ENCODE results near the gene AMIGO3.

AMIGO3 gene

DNA sequence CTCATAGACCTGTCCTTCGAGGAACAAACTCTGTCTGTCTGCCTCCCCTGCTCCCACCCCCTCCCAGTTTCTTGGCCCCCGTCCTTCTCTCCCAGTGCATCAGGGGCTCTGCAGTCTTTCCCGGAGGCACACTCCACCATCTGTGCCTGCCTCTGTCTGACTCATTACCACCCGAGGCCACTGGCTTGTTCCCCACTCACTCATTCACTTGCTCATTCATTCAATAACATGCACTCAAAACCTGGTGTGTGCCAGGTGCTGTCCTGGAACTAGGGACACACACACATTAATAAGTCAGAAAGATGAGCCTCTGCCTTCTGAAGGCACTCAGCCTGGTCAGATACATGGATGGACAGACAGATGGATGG lies 12.4 kb downstream of the AMIGO3 start:
- no peaks in the 10 kb centered on the region for H3K79me2 ChIP-seq (ENCODE audit: low read length)
- H3K27me3 ChIP-seq (ENCODE audit: low read depth, low read length), result no peaks in the 10 kb centered on the region
- no peak for TF ChIP-seq EZH2phosphoT487 (IDR thresholded peaks at IDR 0.05; ENCODE audit: low read depth)
- TF ChIP-seq, protein P1, sequence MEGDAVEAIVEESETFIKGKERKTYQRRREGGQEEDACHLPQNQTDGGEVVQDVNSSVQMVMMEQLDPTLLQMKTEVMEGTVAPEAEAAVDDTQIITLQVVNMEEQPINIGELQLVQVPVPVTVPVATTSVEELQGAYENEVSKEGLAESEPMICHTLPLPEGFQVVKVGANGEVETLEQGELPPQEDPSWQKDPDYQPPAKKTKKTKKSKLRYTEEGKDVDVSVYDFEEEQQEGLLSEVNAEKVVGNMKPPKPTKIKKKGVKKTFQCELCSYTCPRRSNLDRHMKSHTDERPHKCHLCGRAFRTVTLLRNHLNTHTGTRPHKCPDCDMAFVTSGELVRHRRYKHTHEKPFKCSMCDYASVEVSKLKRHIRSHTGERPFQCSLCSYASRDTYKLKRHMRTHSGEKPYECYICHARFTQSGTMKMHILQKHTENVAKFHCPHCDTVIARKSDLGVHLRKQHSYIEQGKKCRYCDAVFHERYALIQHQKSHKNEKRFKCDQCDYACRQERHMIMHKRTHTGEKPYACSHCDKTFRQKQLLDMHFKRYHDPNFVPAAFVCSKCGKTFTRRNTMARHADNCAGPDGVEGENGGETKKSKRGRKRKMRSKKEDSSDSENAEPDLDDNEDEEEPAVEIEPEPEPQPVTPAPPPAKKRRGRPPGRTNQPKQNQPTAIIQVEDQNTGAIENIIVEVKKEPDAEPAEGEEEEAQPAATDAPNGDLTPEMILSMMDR (IDR thresholded peaks at IDR 0.05; ENCODE audit: low read depth, low read length), result no peak
- H3K9ac ChIP-seq (ENCODE audit: low read length), result no peak overlapping the region
- H3K4me1 ChIP-seq (ENCODE audit: low read length), result no peaks in the 10 kb centered on the region
- no peak overlapping the region for H3K27ac ChIP-seq (ENCODE audit: low read length)
- no peak overlapping the region for H3K4me3 ChIP-seq (ENCODE audit: low read length)
- no peak overlapping the region for H3K4me2 ChIP-seq (ENCODE audit: low read length)
- peaks cover 9% of the 10 kb centered on the region for H3K36me3 ChIP-seq (replicated peaks; ENCODE audit: low read depth, low read length)
- no peak overlapping the region for H2AFZ ChIP-seq (ENCODE audit: low read depth, low read length)
- no peaks in the 10 kb centered on the region for H3K9me3 ChIP-seq (ENCODE audit: insufficient read depth, low read length)
- H4K20me1 ChIP-seq (ENCODE audit: insufficient read depth, low read length), result no peaks in the 10 kb centered on the region

DNA sequence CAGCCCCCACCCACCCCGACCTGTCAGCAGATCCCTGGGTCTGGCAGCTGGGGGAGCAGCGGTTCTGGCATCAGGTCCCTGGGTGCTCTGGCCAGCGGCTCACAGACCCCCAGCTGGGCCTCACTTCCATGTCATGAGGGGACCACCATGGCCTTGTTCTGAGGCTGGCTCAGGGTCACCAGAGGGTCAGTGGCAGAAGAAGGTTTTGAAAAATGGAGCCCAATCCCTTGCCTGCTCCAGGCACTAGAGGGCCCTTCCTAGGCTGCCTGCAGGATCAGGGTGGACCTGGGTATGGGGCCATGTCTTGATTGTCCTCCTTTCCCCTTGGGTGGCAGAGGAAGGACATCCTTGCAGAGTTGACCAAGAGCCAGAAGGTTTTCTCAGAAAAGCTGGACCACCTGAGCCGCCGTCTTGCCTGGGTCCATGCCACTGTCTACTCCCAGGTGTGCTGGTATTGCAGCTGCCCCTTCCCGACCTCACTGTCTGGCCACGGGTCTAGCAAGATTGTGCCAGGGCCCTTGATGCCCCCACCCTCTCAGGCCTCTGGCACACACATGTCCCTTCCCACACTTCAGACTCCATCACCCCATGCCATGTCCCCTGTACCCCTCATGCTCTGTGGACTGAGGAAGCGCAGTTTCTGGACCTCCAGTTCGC lies 12.9 kb downstream of the AMIGO3 start:
- H3K36me3 ChIP-seq (replicated peaks; ENCODE audit: low read depth, low read length), result peaks cover 9% of the 10 kb centered on the region
- no peak for TF ChIP-seq EZH2phosphoT487 (IDR thresholded peaks at IDR 0.05; ENCODE audit: low read depth)
- TF ChIP-seq, protein P1 (IDR thresholded peaks at IDR 0.05; ENCODE audit: low read depth, low read length), result no peak

DNA sequence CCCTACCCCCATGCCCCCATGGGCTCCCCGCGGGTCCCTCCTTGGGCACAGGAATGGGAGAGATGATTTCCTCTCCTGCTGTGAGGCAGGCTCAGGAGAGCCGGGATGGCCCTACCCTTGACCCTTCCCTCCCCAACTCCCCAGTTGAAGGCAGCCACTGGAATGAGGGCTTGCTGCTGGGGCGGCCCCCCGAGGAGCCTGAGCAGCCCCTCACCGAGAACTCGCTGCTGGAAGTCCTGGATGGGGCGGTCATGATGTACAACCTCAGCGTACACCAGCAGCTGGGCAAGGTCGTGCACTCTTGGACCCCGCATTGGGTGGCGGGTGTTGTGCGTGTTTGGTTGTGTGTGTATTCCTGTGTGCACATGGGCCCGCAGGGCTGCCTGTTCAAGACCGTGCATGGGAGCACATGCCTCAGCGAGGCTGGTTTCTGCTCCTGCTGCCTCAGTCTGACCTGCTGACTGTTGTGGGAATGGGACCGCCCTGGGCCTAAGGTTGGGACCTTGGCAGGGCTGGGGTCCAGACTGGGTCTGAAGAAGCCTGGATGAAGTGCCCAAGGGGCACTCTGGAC lies 14.0 kb downstream of the AMIGO3 start:
- Histone ChIP-seq H3K4me1 (ENCODE audit: low read length) (no peaks in the 10 kb centered on the region), H3K4me3 (ENCODE audit: low read length) (no peak overlapping the region), H3K4me2 (ENCODE audit: low read length) (no peak overlapping the region), H4K20me1 (ENCODE audit: insufficient read depth, low read length) (no peaks in the 10 kb centered on the region), H3K9me3 (ENCODE audit: insufficient read depth, low read length) (no peaks in the 10 kb centered on the region), H3K79me2 (ENCODE audit: low read length) (no peaks in the 10 kb centered on the region), H3K36me3 (replicated peaks; ENCODE audit: low read depth, low read length) (peaks cover 9% of the 10 kb centered on the region), H3K27ac (ENCODE audit: low read length) (no peak overlapping the region), H2AFZ (ENCODE audit: low read depth, low read length) (no peak overlapping the region), H3K9ac (ENCODE audit: low read length) (no peak overlapping the region), H3K27me3 (ENCODE audit: low read depth, low read length) (no peaks in the 10 kb centered on the region)
- TF ChIP-seq, protein P1 (IDR thresholded peaks at IDR 0.05; ENCODE audit: low read depth, low read length), result no peak

More for the DNA sequence above, 12.9 kb downstream of the AMIGO3 start:
- H3K4me3 ChIP-seq (ENCODE audit: low read length), result no peak overlapping the region
- no peaks in the 10 kb centered on the region for H4K20me1 ChIP-seq (ENCODE audit: insufficient read depth, low read length)
- no peak overlapping the region for H2AFZ ChIP-seq (ENCODE audit: low read depth, low read length)
- no peaks in the 10 kb centered on the region for H3K9me3 ChIP-seq (ENCODE audit: insufficient read depth, low read length)
- no peak overlapping the region for H3K4me2 ChIP-seq (ENCODE audit: low read length)
- no peak overlapping the region for H3K9ac ChIP-seq (ENCODE audit: low read length)
- H3K27ac ChIP-seq (ENCODE audit: low read length), result no peak overlapping the region
- H3K4me1 ChIP-seq (ENCODE audit: low read length), result no peaks in the 10 kb centered on the region
- no peaks in the 10 kb centered on the region for H3K79me2 ChIP-seq (ENCODE audit: low read length)
- no peaks in the 10 kb centered on the region for H3K27me3 ChIP-seq (ENCODE audit: low read depth, low read length)

DNA sequence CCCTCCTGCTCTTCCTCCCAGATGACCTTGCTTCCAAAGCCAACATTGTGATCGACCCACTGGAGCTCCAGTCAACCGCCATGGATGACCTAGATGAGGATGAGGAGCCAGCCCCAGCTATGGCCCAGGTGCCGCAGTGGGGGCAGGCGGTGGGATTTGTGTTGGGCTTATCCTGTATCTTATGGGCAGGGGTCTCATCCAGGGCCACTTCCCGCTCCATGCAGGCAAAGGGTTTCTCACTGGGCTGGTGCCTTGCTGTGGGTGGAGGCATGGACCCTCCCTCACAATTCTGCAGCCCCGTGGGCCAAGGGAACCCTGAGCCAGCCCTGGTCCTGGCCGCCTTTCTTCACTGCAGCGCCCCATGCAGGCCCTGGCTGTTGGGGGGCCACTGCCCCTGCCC lies 14.9 kb downstream of the AMIGO3 start:
- no peak overlapping the region for H3K4me3 ChIP-seq (ENCODE audit: low read length)
- H4K20me1 ChIP-seq (ENCODE audit: insufficient read depth, low read length), result no peaks in the 10 kb centered on the region
- H3K27me3 ChIP-seq (ENCODE audit: low read depth, low read length), result no peaks in the 10 kb centered on the region
- no peak overlapping the region for H3K4me2 ChIP-seq (ENCODE audit: low read length)
- no peaks in the 10 kb centered on the region for H3K4me1 ChIP-seq (ENCODE audit: low read length)
- no peaks in the 10 kb centered on the region for H3K9me3 ChIP-seq (ENCODE audit: insufficient read depth, low read length)
- no peak overlapping the region for H3K9ac ChIP-seq (ENCODE audit: low read length)
- TF ChIP-seq EZH2phosphoT487 (IDR thresholded peaks at IDR 0.05; ENCODE audit: low read depth), result no peak
- TF ChIP-seq, protein P1 (IDR thresholded peaks at IDR 0.05; ENCODE audit: low read depth, low read length), result no peak
- H3K27ac ChIP-seq (ENCODE audit: low read length), result no peak overlapping the region
- no peaks in the 10 kb centered on the region for H3K79me2 ChIP-seq (ENCODE audit: low read length)
- no peak overlapping the region for H2AFZ ChIP-seq (ENCODE audit: low read depth, low read length)
- H3K36me3 ChIP-seq (replicated peaks; ENCODE audit: low read depth, low read length), result peaks cover 9% of the 10 kb centered on the region
